ENCODE results near the gene E2F6. TPM values are rescaled to one million over a fixed set of nuclear protein-coding genes. Genes with fewer than 3 reads are reported as not detected.

E2F6 gene
- total and polyA plus RNA-seq, 2 of the 8 experiments (the other 6 are each of a cell fraction or from before 2014, with no cell fraction given): 8.3 to 14.9 TPM

DNA sequence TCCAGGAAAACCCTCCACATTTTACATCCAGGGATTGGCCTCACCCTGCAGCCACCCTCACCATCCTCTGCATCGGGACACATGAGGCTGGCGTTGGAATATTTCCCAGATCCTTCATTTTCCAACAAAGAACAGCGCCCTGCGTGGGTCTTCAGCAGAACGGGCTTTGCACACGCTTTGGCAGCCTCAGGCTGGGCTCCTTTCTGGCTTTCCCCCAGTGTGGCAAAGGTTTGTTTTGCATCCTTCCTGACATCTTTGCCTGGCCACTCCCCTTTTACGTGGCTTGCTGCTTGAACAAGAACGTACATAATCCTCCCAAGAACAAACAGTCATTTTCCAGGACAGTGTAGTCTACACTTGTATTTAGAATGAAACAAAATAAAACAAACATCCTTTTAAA lies 42.3 kb upstream of the E2F6 start (continued):
- TF ChIP-seq EZH2 (IDR thresholded peaks at IDR 0.05; ENCODE audit: low read depth, low read length, severe bottlenecking): no peak
- no peak for TF ChIP-seq TAF1 (IDR thresholded peaks at IDR 0.05; ENCODE audit: low read depth, low read length)
- TF ChIP-seq NRF1 (IDR thresholded peaks at IDR 0.05; ENCODE audit: low read depth, low read length): no peak
- TF ChIP-seq, protein P1, sequence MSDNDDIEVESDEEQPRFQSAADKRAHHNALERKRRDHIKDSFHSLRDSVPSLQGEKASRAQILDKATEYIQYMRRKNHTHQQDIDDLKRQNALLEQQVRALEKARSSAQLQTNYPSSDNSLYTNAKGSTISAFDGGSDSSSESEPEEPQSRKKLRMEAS (IDR thresholded peaks at IDR 0.05): no peak
- TF ChIP-seq GABPA (IDR thresholded peaks at IDR 0.05; ENCODE audit: borderline replicate concordance, insufficient read depth, low read length): no peak

Data from H1 (cell line).